ENCODE results near the gene KDM2B. TPM values are rescaled to one million over a fixed set of nuclear protein-coding genes. Genes with fewer than 3 reads are reported as not detected.
A peak's percentile ranks its signal among the peaks of the same experiment; 100 is the strongest.

The KDM2B gene
- total and polyA plus RNA-seq, 2 experiments from 2014 or later: 59.4 to 161 TPM

DNA sequence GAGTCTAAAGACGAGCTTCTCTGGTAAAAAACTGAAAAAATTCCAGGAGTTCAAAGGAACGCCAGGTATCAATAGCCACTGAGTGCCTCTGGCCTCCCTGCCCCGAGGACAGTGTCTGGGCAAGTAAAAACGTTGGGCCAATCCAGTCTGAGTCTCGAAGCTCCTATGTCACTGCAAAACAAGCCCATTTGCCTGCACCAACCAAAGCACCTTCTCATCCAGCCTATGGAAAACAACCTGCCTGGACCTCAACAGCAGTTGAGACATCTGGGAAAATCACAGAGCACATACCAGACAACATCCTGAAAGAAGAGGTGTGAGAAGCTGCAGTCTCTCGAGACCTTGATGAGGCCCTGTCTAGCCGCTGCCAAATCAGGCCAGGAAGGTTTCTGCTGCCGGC is 124.3 kb downstream of the KDM2B start:
- peak overlapping the region; percentile 85 for H3K27ac Mint-ChIP-seq
- no peak overlapping the region for H2AFZ ChIP-seq
- no peaks in the 10 kb centered on the region; the same call in 2 of the 3 replicates for H3K9me3 Mint-ChIP-seq

More for the DNA sequence above, 124.3 kb downstream of the KDM2B start:
- Histone ChIP-seq H3K79me2 (replicated peaks; ENCODE audit: insufficient read depth) (peaks cover 85% of the 10 kb centered on the region), H3F3A (replicated peaks; ENCODE audit: low read depth) (no peaks in the 10 kb centered on the region), H3K27ac (ENCODE audit: low read depth) (peak overlapping the region; percentile 59; the same call in 1 of the 2 replicates), H3K9me2 (ENCODE audit: insufficient read depth) (no peaks in the 10 kb centered on the region), H3K4me1 (ENCODE audit: insufficient read depth) (no peaks in the 10 kb centered on the region), H3K27me3 (ENCODE audit: insufficient read depth) (no peaks in the 10 kb centered on the region), H4K20me1 (replicated peaks; ENCODE audit: insufficient read depth) (peaks cover 44% of the 10 kb centered on the region), H3K4me2 (no peak overlapping the region), H3K4me3 (no peak overlapping the region), H3K36me3 (ENCODE audit: insufficient read depth) (peaks cover 6% of the 10 kb centered on the region; the same call in 1 of the 2 replicates)
- DNase-seq (ENCODE audit: low spot score): no peak
- Mint-ChIP-seq H3K4me1 (peaks cover 22% of the 10 kb centered on the region; the same call in 2 of the 3 replicates), H3K4me3 (no peak overlapping the region), H3K27me3 (ENCODE audit: insufficient read depth, low read depth, poor library complexity) (peaks cover 16% of the 10 kb centered on the region), H3K36me3 (ENCODE audit: low read depth) (peaks cover 23% of the 10 kb centered on the region)
- TF ChIP-seq, protein P1, sequence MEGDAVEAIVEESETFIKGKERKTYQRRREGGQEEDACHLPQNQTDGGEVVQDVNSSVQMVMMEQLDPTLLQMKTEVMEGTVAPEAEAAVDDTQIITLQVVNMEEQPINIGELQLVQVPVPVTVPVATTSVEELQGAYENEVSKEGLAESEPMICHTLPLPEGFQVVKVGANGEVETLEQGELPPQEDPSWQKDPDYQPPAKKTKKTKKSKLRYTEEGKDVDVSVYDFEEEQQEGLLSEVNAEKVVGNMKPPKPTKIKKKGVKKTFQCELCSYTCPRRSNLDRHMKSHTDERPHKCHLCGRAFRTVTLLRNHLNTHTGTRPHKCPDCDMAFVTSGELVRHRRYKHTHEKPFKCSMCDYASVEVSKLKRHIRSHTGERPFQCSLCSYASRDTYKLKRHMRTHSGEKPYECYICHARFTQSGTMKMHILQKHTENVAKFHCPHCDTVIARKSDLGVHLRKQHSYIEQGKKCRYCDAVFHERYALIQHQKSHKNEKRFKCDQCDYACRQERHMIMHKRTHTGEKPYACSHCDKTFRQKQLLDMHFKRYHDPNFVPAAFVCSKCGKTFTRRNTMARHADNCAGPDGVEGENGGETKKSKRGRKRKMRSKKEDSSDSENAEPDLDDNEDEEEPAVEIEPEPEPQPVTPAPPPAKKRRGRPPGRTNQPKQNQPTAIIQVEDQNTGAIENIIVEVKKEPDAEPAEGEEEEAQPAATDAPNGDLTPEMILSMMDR (conservative IDR thresholded peaks at IDR 0.05; ENCODE audit: low read depth in 2 of 2): no peak
- TF ChIP-seq, protein P2, sequence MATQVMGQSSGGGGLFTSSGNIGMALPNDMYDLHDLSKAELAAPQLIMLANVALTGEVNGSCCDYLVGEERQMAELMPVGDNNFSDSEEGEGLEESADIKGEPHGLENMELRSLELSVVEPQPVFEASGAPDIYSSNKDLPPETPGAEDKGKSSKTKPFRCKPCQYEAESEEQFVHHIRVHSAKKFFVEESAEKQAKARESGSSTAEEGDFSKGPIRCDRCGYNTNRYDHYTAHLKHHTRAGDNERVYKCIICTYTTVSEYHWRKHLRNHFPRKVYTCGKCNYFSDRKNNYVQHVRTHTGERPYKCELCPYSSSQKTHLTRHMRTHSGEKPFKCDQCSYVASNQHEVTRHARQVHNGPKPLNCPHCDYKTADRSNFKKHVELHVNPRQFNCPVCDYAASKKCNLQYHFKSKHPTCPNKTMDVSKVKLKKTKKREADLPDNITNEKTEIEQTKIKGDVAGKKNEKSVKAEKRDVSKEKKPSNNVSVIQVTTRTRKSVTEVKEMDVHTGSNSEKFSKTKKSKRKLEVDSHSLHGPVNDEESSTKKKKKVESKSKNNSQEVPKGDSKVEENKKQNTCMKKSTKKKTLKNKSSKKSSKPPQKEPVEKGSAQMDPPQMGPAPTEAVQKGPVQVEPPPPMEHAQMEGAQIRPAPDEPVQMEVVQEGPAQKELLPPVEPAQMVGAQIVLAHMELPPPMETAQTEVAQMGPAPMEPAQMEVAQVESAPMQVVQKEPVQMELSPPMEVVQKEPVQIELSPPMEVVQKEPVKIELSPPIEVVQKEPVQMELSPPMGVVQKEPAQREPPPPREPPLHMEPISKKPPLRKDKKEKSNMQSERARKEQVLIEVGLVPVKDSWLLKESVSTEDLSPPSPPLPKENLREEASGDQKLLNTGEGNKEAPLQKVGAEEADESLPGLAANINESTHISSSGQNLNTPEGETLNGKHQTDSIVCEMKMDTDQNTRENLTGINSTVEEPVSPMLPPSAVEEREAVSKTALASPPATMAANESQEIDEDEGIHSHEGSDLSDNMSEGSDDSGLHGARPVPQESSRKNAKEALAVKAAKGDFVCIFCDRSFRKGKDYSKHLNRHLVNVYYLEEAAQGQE (IDR thresholded peaks at IDR 0.05; ENCODE audit: unreplicated experiment): no peak
- TF ChIP-seq STAT1 (IDR thresholded peaks at IDR 0.05; ENCODE audit: unreplicated experiment) (no peak), CREB1 (CRISPR knock-in tag; IDR thresholded peaks at IDR 0.05; ENCODE audit: low read depth) (no peak), NANOG (IDR thresholded peaks at IDR 0.05; ENCODE audit: borderline replicate concordance) (no peak), POLR2AphosphoS5 (IDR thresholded peaks at IDR 0.05; ENCODE audit: low read depth) (no peak), EZH2 (IDR thresholded peaks at IDR 0.05; ENCODE audit: low read depth, unreplicated experiment) (no peak), EZH2phosphoT487 (IDR thresholded peaks at IDR 0.05; ENCODE audit: unreplicated experiment) (no peak), JUNB (IDR thresholded peaks at IDR 0.05; ENCODE audit: unreplicated experiment) (no peak), ZNF114 (CRISPR knock-in tag; IDR thresholded peaks at IDR 0.05) (no peak), ZNF462 (CRISPR knock-in tag; IDR thresholded peaks at IDR 0.05) (no peak), ZNF331 (CRISPR knock-in tag; IDR thresholded peaks at IDR 0.05; ENCODE audit: low read depth) (no peak)
- TF ChIP-seq, protein P3, sequence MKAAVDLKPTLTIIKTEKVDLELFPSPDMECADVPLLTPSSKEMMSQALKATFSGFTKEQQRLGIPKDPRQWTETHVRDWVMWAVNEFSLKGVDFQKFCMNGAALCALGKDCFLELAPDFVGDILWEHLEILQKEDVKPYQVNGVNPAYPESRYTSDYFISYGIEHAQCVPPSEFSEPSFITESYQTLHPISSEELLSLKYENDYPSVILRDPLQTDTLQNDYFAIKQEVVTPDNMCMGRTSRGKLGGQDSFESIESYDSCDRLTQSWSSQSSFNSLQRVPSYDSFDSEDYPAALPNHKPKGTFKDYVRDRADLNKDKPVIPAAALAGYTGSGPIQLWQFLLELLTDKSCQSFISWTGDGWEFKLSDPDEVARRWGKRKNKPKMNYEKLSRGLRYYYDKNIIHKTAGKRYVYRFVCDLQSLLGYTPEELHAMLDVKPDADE (IDR thresholded peaks at IDR 0.05): no peak
- no peak for ATAC-seq

Measured in GM23338 (cell line).